HG03342 (cell line): ENCODE measurements around the gene MRPL39.

Source experiments
- ATAC-seq: cut with Tn5 transposase; IDR thresholded peaks from one replicate; pipeline ENCODE4 v1.9.1; 2021; ENCODE audit warnings: mild to moderate bottlenecking, moderate library complexity; ENCODE audit not compliant: unreplicated experiment

The MRPL39 gene

DNA sequence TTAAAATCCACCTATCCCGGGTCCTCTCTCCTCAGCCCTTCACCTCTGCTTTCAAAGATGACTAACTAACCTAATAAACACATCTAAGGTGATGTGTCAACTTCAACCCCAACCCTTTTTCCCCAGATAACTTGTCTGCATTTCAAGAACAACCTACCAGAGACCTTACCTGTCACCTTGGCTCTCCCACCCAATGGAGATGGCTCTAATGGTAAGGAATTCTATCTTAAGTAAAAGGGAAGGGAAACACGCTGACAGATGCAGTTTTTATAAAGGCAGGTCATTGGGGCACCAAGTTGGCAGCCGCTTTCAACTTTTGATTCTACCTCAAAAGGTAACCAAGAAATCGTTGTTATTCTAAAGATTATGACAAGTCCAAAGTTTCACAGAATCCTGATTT lies 37.6 kb downstream of the MRPL39 start:
- ATAC-seq = no peak

DNA sequence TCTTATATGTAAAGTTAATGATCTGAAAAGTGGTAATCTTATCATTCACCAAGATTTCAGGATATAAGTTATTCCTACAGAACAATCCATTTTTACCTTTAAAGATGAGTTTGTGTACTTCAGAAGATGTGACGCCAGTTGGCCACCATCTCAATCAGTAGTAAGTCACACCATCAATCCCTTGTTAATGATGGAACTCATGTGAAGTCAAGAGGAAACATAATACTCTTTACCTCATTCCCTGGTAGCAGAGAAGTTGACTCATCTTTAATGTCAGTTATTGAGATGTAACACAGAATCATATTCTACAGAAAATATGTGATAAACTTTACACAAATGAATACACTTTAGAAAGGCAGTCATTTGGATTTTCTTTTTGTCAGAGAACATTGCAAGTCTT lies 38.2 kb downstream of the MRPL39 start:
- ATAC-seq = no peak

DNA sequence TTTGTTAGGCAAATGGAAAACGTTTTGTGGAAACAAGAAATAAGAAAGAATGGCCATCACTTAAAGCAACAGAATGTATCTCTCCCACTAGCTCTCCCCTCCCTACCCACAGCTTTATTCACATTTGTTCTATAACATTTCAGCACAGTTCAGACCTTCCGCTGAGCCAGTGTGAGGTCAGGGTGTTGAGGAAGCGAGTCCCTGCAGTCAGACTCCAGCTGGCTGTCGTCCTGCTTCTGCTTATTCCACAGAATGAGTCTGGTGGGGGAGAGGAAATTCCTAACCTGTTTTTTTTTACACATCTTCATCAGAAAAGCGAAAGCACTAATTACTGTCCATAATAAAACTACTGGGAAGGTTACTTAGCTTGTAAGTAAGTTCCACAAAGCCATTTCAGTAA lies 39.0 kb downstream of the MRPL39 start:
- ATAC-seq = no peak

DNA sequence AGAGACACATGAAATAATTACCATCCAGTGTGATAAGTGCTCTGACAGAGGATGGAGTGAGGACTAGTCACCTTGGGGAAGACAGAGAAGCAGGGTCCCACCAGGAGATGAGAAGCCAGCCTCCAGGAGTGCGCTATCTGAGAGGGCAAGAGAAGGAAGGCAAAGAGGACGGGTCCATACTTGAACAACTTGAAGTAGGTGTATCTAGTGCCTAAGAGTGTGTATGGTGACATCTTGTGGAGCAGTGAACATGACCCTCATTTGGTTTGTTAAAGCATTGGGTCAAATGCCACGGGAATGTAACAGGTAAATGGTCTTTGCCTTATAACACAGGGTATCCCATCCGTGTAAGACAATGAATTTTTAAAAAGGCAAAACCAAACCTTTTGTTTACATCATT lies 39.8 kb downstream of the MRPL39 start:
- ATAC-seq = no peak

DNA sequence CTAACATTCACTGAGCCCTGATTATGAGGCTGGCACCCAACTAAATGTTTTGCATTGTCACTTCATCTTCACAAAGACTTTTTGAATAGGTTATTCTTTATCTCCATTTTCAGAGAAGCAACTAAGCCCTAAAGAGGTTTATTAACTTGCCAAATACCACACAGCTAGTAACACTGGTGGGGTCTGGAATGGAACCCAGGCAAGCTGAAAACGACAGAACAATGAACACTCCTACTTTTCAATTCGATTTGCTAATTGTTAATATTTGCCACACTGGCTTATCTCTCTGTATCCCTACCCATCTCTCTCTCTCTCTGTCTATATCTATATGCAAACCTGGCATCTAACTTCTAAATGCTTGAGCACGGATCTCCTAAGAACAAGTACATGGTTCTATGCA lies 40.6 kb downstream of the MRPL39 start:
- no peak for ATAC-seq

DNA sequence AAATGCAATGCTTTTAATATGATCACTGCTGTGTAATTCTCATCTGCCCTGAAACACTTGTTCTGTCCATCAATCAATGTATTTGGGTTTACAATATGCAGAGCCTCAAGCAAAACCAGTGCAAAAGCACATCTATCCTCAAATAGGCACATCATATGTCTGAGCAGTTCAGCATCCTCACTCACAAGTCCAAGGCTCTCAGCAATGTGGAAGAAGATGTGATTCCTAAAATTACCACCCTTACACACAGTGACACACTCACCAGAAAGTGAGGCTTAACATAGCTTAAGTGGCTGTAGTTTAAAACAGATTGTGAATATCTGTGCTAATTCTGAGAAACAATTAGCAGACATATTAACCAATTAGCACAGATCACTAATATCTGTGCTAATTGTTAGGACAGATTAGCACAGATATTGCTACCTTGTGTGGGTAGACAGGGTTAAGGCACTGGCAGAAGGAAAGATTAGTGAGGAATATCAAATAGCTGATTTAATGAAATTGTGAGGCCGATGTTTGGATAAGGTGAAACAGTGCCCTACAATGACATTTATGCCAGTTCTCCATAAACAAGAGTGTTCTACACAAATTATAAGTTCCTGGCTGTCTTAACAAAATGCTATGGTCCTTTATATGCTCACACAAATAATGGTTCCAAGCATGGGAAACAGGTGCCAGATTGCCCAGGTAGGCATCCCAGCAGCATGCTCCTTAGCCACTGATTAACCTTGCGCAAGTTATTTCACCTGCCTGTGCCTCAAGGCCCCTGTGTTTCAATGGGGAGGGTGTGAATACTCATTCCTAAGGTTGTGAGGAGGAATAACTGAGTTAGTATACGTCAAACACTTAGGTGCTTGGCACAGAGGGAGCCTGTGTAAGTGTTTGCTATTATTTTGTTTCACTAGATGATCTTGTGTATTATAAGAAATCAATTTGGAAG lies 41.7 kb downstream of the MRPL39 start:
- ATAC-seq = no peak

DNA sequence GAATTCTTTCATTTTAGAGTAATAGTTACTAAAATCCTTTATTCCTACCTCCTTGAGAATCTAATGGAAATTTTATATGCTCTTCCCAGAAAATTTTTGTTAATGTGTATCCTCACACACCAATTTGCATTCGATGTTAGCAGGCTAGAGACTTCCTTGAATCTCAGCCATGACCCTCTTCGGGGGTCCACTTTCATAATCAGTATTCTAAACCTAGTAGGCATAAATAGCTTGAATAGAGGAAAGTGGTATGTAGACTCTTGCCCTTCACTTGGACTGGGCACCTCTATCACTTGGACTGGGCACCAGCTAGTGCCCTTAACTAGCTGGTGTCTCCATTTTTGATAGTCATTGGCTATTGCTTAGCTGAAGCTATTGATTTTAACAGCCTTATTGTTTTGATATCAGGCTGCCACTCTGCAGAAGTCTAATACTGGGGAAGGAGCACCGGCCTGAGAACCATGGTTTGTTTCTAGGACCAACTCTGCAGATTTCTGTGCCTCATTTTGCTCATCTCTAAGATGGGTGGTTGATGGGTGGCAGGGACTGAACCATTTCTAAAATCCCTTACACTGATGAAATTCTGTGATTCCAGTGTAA lies 42.8 kb downstream of the MRPL39 start:
- no peak for ATAC-seq

DNA sequence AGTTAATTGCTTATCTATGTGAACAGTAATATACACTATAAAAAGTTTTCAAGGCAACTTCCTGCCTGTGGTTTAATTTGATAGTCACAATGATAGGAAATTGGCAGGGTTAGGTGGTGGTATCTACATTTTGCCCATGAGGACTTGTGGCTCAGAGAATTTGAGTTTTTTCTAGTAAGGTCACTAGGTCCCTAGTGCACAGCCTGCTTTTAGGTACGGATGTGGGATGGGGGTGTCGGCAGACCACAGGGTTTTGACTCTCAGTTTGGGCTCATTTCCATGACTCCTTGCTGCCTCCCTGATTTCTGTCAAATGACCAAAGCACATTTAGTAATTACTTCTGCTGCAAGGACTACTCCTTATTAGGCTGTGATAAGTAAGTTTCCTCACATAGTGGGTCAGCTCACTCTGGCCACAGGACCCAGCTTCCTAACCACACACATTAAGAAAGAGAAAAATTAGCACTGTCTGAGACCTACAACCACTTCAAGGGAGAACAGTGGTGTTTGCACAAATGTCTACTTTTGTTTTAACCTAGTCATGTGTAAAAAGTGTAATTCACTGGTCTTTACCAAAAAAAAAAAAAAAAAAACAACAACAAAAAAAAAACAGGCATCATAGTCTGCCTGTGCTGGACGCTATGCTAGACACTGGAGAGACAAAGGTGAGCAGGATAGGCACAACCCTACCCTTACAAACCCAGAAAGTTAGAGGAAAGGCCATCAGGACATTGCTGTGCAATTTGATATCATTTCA lies 43.7 kb downstream of the MRPL39 start:
- ATAC-seq = no peak

DNA sequence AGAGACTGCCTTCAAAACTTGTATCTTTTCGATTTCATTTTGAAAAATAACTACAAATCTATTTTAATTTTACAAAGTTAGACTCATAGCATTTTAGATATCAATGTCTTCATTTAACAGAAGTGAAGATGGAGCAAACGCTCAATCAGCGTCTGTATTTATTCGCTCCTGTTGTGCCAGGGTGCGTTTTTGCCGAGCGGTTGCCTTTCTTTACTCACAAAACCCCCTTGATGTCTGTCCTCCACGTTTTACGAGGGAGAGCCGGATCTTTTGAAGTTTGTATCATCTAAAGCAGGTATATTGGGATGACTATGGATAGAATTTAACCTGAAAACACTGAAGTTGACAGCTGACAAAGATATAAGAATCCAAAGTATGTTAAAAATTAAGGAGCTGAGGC lies 44.6 kb downstream of the MRPL39 start:
- no peak for ATAC-seq

DNA sequence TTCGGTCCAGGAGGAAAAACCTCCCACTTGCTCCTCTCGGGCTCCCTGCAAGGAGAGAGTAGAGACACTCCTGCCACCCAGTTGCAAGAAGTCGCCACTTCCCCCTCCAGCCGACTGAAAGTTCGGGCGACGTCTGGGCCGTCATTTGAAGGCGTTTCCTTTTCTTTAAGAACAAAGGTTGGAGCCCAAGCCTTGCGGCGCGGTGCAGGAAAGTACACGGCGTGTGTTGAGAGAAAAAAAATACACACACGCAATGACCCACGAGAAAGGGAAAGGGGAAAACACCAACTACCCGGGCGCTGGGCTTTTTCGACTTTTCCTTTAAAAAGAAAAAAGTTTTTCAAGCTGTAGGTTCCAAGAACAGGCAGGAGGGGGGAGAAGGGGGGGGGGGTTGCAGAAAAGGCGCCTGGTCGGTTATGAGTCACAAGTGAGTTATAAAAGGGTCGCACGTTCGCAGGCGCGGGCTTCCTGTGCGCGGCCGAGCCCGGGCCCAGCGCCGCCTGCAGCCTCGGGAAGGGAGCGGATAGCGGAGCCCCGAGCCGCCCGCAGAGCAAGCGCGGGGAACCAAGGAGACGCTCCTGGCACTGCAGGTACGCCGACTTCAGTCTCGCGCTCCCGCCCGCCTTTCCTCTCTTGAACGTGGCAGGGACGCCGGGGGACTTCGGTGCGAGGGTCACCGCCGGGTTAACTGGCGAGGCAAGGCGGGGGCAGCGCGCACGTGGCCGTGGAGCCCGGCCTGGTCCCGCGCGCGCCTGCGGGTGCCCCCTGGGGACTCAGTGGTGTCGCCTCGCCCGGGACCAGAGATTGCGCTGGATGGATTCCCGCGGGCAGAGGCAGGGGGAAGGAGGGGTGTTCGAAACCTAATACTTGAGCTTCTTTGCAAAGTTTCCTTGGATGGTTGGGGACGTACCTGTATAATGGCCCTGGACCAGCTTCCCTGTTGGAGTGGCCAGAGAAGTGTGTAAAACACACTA lies 45.3 kb downstream of the MRPL39 start:
- peak; percentile 41 for ATAC-seq

DNA sequence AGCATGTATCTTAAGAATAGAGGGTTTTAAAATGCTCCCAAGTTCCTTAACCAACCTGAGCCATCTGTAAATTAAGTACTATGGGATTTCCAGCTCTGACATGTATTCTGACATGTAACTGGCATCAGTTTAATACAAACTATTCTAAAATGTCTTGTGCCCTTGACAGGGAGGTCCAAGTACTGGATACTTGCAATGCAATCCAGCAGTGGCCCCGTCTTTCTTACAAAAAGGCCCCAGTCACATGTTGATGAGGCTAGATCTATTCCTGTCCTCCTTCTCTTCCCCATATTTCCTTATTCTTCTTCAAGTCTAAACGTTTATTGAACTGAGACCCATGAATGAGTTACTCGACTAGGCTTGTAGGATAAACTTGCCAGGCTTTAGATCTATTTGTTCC lies 46.4 kb downstream of the MRPL39 start:
- ATAC-seq = no peak

DNA sequence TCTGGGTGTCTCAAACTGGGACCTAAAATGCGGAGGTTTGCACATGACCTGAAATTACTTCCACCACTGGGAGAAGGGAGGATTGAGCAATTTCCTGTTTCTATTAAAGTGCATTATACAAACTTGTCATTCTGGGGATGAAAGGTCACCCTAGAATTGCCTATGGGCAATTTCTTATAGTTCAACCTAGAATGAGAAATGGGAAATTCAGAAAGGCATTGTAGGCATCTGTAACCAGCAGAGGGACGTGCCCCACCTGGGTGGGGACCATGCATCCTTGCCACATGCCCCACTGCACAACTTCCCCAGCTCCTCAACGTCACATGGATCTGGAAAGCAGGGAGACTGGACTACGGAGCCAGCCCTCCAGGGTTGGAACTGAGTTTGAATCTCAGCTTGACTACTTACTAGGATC lies 47.0 kb downstream of the MRPL39 start:
- ATAC-seq = no peak

DNA sequence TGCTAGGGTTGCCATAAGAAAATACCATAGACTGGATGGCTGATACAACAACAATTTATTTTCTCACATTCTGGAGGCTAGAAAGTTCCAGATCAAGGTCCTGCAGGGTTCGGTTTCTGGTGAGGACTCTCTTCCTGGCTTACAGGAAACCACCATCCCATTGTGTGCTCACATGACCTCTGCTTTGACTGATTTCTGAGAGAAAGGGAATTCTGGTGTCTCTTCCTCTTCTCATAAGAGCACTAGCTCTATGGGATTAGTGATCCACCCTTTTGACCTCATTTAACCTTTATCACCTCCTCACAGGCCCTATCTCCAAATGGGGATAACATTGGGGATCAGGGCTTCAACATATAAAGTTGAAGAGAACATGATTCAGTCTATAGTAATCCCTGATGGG lies 47.5 kb downstream of the MRPL39 start:
- no peak for ATAC-seq

DNA sequence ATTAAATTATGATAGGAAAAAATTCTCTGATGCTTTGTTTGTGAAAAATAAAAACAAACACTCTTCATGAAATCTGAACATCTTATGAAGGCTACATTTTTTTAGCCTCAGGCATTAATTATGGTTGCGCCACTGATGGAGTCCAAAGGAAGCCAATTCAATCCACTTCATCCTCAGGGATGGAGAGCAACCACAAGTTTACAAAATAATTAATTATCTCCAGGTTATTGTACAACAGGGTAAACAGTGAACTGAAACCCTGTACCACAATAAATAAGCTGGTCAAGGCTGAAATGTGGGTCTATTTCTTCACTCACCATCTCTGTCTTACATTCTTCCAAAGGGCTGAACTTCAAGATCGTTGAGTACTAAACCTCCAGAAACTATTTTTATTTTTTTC lies 49.2 kb downstream of the MRPL39 start:
- ATAC-seq = no peak

DNA sequence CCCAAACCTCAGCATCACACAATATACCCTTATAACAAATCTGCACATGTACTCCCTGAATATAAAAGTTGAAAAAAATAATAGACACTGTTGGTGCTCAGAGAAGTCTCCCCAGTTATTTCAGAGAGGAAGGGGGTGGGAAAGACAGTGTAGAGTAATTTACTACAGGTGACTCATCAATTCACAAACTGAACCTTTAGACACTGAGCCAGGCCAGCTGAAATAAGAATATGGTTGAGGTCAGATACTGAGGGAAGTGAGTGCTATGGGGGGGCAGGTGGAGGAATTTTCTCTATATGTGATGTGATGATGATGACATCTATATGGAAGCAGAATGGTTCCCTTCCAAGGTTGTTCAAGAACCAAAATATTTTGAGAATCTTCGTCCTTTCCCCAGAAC lies 50.1 kb downstream of the MRPL39 start:
- ATAC-seq = no peak

DNA sequence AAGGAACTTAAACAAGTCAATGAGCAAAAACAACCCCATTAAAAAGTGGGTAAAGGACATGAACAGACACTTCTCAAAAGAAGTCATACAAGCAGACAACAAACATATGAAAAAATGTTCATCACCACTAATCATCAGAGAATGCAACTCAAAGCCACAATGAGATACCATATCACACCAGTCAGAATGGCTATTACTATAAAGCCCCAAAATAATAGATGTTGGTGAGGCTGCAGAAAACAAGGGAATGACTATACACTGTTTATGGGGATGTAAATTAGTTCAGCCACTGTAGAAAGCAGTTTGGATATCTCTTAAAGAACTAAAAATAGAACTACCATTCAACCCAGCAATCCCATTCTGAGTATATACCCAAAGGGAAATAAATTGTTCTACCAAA lies 51.2 kb downstream of the MRPL39 start:
- no peak for ATAC-seq

DNA sequence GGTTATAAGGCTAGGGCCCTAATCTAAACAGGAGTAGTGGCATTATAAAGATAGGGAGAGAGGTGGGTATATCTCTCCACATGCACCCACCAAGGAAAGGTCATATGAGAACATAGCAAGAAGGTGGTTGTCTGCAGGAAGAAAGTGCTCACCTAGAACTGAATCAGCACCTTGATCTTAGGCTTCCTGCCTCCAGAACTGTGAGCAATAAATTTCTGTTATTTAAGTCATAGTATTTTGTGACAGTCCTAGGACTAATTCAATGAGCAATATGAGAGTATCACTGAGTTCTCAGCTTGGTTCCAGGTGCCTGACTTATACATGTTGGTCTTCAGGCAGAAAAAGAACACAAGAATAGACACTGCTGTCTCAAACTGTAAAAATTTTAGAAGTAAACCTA lies 51.8 kb downstream of the MRPL39 start:
- no peak for ATAC-seq

DNA sequence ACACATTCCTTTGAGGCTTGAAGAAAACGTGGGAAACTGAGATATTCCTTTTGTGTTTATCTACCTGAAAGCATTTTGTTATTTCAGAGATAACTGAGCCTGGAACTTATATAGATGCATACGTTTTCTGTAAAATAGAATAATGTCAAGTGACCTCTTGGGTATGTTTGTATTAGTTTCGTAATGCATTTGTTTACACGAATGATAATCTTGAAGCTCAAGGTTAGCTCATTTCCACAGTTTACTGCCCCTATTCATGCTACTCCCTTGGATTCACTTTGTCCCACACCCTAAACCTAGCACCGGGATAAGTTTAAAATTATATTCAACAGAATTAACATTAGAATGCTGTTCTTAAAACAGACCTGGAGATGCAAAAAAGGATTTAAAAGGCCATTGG lies 54.4 kb downstream of the MRPL39 start:
- ATAC-seq = no peak

DNA sequence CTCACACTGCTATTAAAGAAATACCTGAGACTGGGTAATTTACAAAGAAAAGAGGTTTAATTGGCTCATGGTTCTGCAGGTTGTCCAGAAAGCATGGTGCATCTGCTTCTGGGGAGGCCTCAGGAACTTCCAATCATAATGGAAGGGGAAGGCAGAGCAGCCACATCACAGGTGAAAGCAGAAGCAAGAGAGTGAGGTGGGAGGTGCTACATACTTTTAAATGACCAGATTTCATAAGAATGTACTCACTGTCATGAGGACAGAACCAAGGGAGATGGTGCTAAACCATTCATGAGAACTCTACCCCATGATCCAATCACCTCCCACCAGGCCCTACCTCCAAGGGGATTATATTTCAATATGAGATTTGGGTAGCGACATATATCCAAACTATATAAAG lies 55.7 kb downstream of the MRPL39 start:
- ATAC-seq = no peak

DNA sequence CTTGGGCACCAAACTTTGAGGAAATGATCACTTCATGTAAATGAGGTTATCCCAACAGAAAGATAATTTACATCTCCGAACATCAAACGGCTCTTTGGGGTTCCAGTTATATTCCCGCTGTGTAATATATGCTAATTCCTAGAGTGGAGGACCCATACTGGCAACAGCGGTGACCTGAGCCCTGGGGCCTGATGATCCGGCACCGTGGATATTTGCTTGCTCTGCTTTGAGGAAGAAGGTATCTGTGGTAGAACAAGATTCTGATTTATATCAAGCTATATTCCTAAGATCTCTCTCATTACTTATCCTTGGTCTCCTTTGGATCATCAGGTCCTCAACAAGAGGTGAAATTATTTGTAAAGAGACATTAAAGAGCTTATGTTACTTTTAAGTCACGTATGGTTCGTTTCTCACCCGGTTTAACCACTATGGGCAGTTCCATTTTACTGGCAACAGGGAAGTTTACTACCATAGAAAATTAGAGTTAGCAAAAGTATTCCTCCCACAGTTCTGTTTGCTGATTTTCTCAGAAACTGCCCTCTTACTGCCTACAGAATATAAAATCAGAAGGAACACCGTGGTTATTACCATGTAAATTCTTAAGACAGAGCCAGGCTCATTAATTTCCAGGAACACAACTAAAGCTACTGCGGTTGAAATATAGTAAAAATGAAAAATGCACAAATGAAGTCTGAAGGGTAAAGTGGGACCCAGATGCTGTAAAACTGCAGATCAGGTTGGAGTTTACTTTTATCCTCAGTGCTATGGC lies 56.7 kb downstream of the MRPL39 start:
- ATAC-seq = no peak
